ENCODE data around the gene RAD51B.

DNA sequence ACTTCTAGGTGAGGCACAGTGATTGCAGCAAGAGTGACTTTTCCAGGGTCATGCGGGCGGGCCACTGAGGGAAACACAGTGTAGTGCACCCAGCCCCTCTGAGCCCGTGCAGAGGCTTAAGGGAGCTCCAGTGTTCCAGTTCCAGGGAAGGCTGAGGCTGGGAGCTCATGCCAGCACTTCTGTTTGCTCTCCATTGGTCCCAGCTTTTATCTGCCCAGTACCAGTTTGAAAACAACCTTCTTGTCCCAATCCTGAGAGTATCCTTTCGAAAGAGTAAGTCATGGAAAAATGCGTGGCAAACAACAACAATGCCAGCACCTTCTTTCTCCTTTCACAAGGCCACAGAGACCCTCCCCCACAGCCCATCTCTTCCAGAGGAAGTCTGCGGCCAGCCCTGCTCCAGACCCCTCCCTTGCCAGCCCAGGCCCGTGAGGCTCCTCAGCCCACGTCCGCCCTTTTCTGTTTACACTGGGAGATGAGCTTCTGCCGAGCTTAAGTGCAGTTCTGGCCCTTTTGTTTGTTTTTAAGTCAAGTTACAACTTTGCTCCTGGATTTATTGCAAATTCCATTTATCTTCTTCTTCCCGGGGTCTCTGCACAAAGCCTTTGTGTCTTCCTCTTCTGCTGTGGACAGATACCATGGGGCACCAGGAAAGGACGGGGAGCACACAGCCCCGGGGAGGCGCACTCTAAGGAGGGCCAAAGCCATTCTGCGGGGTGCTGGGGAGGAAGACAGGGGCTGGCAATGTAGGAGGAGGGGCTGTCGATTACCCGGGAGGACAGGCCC is 787.7 kb downstream of the RAD51B start:
- TF ChIP-seq, protein P1, sequence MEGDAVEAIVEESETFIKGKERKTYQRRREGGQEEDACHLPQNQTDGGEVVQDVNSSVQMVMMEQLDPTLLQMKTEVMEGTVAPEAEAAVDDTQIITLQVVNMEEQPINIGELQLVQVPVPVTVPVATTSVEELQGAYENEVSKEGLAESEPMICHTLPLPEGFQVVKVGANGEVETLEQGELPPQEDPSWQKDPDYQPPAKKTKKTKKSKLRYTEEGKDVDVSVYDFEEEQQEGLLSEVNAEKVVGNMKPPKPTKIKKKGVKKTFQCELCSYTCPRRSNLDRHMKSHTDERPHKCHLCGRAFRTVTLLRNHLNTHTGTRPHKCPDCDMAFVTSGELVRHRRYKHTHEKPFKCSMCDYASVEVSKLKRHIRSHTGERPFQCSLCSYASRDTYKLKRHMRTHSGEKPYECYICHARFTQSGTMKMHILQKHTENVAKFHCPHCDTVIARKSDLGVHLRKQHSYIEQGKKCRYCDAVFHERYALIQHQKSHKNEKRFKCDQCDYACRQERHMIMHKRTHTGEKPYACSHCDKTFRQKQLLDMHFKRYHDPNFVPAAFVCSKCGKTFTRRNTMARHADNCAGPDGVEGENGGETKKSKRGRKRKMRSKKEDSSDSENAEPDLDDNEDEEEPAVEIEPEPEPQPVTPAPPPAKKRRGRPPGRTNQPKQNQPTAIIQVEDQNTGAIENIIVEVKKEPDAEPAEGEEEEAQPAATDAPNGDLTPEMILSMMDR (conservative IDR thresholded peaks at IDR 0.05; ENCODE audit: low read depth, low read length), result no peak
- no peak for TF ChIP-seq EZH2phosphoT487 (IDR thresholded peaks at IDR 0.05; ENCODE audit: borderline replicate concordance, low read length)

Data from PC-3 (cell line).